Nephron (organoid): Measurements from ENCODE around the gene STEAP1B.
"Not testable (repeated sequence)": the region's sequence is repeated elsewhere in the genome, so short reads cannot be mapped to it uniquely, and the experiment has no call there.

Experiments
- H3K27ac Mint-ChIP-seq, 3 experiments: 2 replicates each; pipeline ENCODE4 v1.8.0; 2020; ENCODE audit warnings: mixed read lengths in 3 of 3, mild to moderate bottlenecking in 2 of 3, moderate library complexity in 1 of 3
- H3K27me3 Mint-ChIP-seq: 2 replicates; pipeline ENCODE4 v1.8.0; 2021; ENCODE audit warnings: low read depth, mild to moderate bottlenecking, moderate library complexity, mixed read lengths
- H3K36me3 Mint-ChIP-seq: 2 replicates; pipeline ENCODE4 v1.8.0; 2020; ENCODE audit warnings: low read depth, mixed read lengths
- H3K4me1 Mint-ChIP-seq: 2 replicates; pipeline ENCODE4 v1.8.0; 2020; ENCODE audit warnings: mixed read lengths
- H3K4me3 Mint-ChIP-seq, 3 experiments: 2 replicates each; pipeline ENCODE4 v1.8.0; 2020; ENCODE audit warnings: mild to moderate bottlenecking in 3 of 3, mixed read lengths in 3 of 3, moderate library complexity in 2 of 3
- H3K9me3 Mint-ChIP-seq: 2 replicates; pipeline ENCODE4 v1.8.0; 2020; ENCODE audit warnings: mixed read lengths
- TF ChIP-seq, protein P1 (sequence below), 3 experiments: fragments of 200-600 bp; sonication (generic); IDR thresholded peaks; one replicate each; pipeline ENCODE4 v1.5.0; 2021; ENCODE audit warnings: antibody characterized with exemption in 3 of 3; ENCODE audit not compliant: unreplicated experiment in 3 of 3

Gene STEAP1B

DNA sequence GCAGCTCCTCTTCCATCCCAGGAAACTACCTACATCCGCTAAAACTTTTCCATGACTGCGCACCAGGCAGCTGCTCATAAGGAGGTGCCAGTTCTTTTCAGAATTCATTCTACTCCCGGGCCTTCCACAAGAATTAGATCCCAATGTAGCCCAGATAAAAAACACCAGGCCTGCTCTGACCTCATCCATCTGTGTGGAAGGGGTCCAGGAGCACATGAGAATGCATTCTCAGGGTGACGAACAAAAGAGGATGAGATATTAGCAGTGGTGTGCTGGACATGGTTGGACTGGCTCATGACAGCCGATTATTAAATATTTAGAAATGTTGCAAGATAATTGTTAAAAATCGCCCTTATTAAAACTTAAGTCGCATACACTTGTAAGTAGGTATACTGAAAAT lies 43.2 kb upstream of the STEAP1B start:
- Mint-ChIP-seq H3K36me3 (no peaks in the 10 kb centered on the region), H3K9me3 (no peaks in the 10 kb centered on the region), H3K4me3 (no peak overlapping the region), H3K4me1 (peaks cover 12% of the 10 kb centered on the region), H3K27me3 (peaks cover 21% of the 10 kb centered on the region), H3K27ac (no peak overlapping the region)
- TF ChIP-seq, protein P1, sequence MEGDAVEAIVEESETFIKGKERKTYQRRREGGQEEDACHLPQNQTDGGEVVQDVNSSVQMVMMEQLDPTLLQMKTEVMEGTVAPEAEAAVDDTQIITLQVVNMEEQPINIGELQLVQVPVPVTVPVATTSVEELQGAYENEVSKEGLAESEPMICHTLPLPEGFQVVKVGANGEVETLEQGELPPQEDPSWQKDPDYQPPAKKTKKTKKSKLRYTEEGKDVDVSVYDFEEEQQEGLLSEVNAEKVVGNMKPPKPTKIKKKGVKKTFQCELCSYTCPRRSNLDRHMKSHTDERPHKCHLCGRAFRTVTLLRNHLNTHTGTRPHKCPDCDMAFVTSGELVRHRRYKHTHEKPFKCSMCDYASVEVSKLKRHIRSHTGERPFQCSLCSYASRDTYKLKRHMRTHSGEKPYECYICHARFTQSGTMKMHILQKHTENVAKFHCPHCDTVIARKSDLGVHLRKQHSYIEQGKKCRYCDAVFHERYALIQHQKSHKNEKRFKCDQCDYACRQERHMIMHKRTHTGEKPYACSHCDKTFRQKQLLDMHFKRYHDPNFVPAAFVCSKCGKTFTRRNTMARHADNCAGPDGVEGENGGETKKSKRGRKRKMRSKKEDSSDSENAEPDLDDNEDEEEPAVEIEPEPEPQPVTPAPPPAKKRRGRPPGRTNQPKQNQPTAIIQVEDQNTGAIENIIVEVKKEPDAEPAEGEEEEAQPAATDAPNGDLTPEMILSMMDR (IDR thresholded peaks at IDR 0.05; ENCODE audit: unreplicated experiment in 3 of 3) = no peak

DNA sequence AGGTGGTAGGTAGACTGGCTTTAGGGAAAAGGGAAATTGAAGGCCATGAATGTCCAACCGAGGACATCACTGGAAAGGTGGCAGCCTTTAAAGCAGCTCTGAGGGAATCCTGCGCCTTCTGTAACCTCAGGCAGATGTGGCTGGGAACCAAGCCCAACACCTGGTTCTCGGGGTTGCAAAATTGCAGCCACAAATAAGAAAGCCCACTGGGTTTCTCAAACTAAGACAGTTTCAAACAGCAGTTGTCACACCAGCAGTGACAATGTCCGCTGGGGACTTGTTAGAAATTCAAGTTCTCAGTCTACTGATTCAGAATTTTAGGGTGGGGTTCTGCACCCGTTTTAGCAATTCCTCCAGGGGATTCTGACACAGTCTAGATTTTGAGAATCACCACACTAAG lies 42.7 kb upstream of the STEAP1B start:
- no peaks in the 10 kb centered on the region for H3K36me3 Mint-ChIP-seq
- H3K4me1 Mint-ChIP-seq = peaks cover 12% of the 10 kb centered on the region
- H3K4me3 Mint-ChIP-seq = no peak overlapping the region
- TF ChIP-seq, protein P1 (IDR thresholded peaks at IDR 0.05; ENCODE audit: unreplicated experiment in 3 of 3) = no peak
- H3K27me3 Mint-ChIP-seq = peaks cover 18% of the 10 kb centered on the region
- H3K9me3 Mint-ChIP-seq = no peaks in the 10 kb centered on the region
- no peak overlapping the region for H3K27ac Mint-ChIP-seq

DNA sequence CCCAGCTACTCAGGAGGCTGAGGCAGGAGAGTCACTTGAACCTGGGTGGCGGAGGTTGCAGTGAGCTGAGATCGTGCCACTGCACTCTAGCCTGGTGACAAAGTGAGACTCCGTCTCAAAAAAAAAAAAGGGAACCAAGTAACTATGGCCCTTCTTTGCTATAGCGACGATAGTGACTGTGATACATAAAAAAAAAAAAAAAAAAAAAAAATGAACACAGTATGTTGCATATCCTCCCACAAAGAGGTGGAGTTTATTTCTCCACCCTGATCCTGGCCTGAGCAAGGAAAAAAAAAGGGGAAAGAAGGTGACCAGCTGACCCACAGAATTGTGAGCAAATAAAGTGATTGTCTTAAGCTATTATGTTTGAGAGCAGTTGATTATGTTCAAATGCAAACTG lies 42.3 kb upstream of the STEAP1B start:
- no peak overlapping the region for H3K27ac Mint-ChIP-seq
- H3K4me3 Mint-ChIP-seq = no peak overlapping the region
- H3K27me3 Mint-ChIP-seq = peaks cover 19% of the 10 kb centered on the region
- H3K36me3 Mint-ChIP-seq = no peaks in the 10 kb centered on the region
- peaks cover 12% of the 10 kb centered on the region for H3K4me1 Mint-ChIP-seq
- TF ChIP-seq, protein P1 (IDR thresholded peaks at IDR 0.05; ENCODE audit: unreplicated experiment in 3 of 3) = no peak
- no peaks in the 10 kb centered on the region for H3K9me3 Mint-ChIP-seq

DNA sequence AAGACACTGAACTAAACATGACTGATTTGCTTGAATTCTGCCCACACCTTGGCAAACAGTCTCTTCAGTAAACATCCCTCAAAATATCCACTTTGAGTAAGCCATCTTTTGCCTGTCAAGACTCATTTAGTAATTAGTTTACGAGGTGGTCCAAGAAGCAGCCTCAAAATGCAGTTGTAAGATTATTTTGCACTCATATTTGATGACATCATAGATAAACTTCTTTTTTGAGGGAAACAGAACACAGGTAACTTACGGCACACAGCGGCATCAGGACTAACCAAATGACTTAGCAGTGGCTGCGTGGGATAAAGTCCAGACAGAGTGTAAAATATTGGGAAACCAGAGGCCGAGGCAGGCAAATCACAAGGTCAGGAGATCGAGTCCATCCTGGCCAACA lies 41.8 kb upstream of the STEAP1B start:
- Mint-ChIP-seq H3K27ac (no peak overlapping the region), H3K27me3 (peaks cover 16% of the 10 kb centered on the region), H3K9me3 (no peaks in the 10 kb centered on the region), H3K36me3 (no peaks in the 10 kb centered on the region), H3K4me1 (peaks cover 12% of the 10 kb centered on the region), H3K4me3 (no peak overlapping the region)
- TF ChIP-seq, protein P1 (IDR thresholded peaks at IDR 0.05; ENCODE audit: unreplicated experiment in 3 of 3) = no peak

DNA sequence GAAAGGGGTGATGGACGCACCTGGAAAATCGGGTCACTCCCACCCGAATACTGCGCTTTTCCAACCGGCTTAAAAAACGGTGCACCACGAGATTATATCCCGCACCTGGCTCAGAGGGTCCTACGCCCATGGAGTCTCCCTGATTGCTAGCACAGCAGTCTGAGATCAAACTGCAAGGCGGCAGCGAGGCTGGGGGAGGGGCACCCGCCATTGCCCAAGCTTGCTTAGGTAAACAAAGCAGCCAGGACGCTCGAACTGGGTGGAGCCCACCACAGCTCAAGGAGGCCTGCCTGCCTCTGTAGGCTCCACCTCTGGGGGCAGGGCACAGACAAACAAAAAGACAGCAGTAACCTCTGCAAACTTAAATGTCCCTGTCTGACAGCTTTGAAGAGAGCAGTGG lies 28.5 kb upstream of the STEAP1B start:
- Mint-ChIP-seq H3K27me3 (peaks cover 12% of the 10 kb centered on the region), H3K9me3 (peaks cover 15% of the 10 kb centered on the region)
- not testable (repeated sequence) for H3K36me3 Mint-ChIP-seq, H3K4me1 Mint-ChIP-seq, H3K4me3 Mint-ChIP-seq, H3K27ac Mint-ChIP-seq

DNA sequence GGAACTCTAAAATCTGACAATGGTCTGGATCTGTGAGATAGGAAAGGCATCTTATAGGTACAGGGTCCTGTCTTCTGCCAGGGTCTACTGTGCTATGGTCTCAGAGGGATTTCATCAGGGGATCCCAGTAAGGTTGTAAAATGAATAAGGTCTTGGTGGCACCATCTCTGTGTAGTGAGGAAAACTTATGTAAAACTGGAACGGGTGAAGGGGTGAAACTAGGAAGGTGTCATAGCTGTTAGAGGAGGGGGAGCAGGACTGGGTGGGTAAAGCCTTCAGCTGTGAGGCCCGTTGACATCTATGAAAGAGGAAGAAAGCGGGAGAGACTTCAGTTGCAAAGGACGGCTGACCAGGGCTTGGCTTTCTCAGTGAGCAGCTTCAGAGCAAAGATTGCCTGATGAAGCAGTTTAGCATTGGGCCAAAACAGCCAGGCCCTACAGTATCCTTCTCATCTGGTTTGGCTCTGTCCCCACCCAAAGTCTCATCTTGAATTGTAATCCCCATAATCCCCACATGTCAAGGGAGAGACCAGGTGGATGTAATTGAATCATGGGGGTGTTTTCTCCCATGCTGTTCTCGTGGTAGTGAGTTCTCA lies 24.5 kb upstream of the STEAP1B start:
- H3K4me1 Mint-ChIP-seq, H3K27ac Mint-ChIP-seq, H3K4me3 Mint-ChIP-seq, H3K36me3 Mint-ChIP-seq: not testable (repeated sequence)
- Mint-ChIP-seq H3K9me3 (peaks cover 23% of the 10 kb centered on the region), H3K27me3 (peaks cover 12% of the 10 kb centered on the region)

DNA sequence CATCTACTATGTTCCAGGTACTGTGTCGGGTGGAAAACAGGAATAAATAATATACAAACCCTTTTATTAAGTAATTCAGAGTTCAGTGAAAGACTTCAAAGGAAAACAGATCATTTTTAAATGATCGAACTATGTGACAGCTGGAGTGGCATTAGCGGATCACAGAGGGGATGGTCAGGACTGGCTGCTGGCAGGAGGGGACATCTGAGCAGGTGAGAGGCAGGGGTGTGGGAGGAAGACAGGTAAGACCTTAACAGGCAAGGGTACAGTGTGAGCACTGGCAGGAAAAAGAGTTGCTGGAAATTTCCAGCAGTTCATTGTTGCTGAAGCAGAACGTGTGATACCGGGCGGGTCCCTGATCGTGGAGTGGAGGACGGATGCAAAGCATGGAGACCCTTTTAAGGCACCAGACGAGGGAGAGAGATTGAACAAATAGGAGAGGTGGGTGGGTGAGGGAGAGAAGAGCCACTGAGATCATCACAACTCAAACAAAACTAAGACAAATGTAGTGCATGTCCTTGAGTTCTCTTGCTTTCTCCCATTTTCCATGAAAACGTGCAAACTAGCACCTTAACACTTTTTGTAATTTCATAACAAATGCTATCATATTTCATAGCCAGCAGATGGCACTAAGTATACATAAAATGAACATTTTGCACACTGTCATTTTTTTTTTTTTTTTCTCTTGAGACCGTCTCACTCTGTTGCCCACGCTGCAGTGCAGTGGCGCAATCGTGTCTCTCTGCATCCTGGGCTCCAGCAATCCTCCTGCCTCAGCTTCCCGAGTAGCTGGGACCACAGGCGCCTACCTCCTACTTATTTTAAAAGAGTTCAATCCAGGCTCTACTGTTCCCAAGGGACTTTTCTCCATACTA lies 23.7 kb upstream of the STEAP1B start:
- not testable (repeated sequence) for H3K27ac Mint-ChIP-seq, H3K4me3 Mint-ChIP-seq, H3K4me1 Mint-ChIP-seq, H3K36me3 Mint-ChIP-seq
- Mint-ChIP-seq H3K27me3 (peaks cover 12% of the 10 kb centered on the region), H3K9me3 (peaks cover 28% of the 10 kb centered on the region)
- TF ChIP-seq, protein P1 (IDR thresholded peaks at IDR 0.05; ENCODE audit: unreplicated experiment in 3 of 3) = peak in 2 of 3 experiments; percentile 26 to 47

DNA sequence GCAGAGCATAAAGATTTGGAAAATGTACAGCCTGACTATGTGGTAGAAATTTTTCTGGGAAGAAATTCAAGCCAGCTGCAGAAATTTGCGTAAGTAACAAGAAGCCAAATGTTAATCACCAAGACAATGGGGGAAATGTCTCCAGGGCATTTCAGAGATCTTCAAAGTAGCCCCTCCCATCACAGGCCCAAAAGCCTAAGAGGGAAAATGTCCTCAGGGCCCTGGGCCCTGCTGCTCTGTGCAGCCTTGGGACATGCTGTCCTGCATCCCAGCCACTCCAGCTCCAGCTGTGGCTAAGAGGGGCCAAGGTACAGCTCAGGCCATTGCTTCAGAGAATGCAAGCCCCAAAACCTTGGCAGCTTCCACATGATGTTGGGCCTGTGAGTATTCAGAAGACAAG lies 19.6 kb upstream of the STEAP1B start:
- not testable (repeated sequence) for H3K4me1 Mint-ChIP-seq, H3K36me3 Mint-ChIP-seq, H3K27me3 Mint-ChIP-seq, H3K4me3 Mint-ChIP-seq, H3K27ac Mint-ChIP-seq
- H3K9me3 Mint-ChIP-seq = peaks cover 16% of the 10 kb centered on the region

DNA sequence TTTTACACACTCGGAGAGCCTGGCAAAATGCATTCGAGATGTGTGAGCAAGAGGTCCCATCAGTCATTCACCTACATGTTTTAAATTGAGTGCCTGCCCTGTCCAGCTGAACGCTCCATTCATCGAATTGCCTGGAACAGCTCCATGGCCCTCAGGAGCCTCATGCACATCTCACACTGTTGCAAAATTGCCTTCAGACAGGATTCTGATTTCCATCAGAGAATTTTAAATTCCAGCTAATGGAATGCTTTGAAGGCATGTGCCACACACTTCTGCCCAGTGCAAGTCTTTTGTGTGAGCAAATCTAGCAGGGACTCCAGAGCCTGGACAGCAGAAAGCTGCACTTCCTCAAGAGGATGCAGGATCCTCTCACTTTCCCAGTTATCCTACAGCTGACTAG lies 17.0 kb upstream of the STEAP1B start:
- H3K27me3 Mint-ChIP-seq, H3K4me1 Mint-ChIP-seq, H3K4me3 Mint-ChIP-seq, H3K27ac Mint-ChIP-seq, H3K36me3 Mint-ChIP-seq: not testable (repeated sequence)
- H3K9me3 Mint-ChIP-seq = peaks cover 16% of the 10 kb centered on the region
